GM12892 (cell line): ENCODE measurements around the gene PHTF1.

Experiments
- POLR2A ChIP-seq: IDR thresholded peaks from 2 replicates; pipeline ENCODE4 v1.6.1; 2011; ENCODE audit warnings: low read depth, low read length, control low read depth
- TAF1 ChIP-seq: IDR thresholded peaks from 2 replicates; pipeline ENCODE4 v1.6.1; 2011; ENCODE audit warnings: low read depth, mild to moderate bottlenecking, control low read depth, low read length, borderline replicate concordance

DNA sequence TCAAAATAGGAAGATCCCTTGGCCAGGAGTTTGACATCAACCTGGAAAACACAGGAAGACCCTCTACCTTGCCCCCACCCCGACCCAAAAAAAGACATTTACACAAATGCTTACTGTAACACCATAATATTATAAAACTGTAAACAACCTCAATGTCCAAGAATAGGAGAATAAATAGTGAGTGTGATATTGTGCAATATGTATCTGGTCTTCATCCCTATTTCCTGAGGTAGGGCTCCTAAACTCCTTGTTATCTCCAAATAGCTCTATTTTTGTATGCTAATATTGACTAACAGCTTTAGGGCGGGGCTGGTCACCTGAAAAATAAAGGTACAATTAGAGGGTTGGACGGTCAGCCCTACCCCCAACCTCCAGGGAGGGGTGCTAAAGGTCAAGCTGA lies 29.5 kb upstream of the PHTF1 start:
- TF ChIP-seq TAF1 (no peak), POLR2A (no peak)
